ENCODE measurements around the gene SIGLEC1. TPM values are rescaled to one million over a fixed set of nuclear protein-coding genes. Genes with fewer than 3 reads are reported as not detected.

SIGLEC1 gene
- total RNA-seq, 2 donors from 2014 or later: 0.08 TPM; not detected in 1

DNA sequence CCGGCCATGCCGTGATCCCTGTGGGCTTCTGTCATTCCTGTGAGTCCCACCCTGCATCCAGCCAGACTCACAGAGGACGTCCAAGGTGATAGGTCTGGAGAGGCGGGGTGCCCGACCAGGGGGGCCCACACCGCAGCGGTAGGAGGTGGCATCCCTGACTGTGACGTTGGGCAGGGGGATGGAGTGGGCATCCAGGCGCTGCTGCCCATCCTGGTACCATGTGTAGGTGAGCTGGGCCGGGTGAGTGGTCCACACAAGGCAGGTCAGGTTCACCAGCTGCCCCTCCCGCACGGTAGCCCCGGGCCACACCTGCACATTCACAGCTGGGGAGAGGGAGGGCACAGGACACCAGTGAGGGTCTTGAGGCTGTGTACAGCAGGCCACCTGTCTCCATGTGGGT is 19.0 kb downstream of the SIGLEC1 start:
- DNase-seq (ENCODE audit: low spot score): no peak
- Mint-ChIP-seq H3K4me3 (no peak overlapping the region), H3K4me1 (ENCODE audit: low read depth in 2 of 2) (no peaks in the 10 kb centered on the region), H3K9me3 (no peaks in the 10 kb centered on the region), H3K36me3 (no peaks in the 10 kb centered on the region), H3K27ac (no peak overlapping the region), H3K27me3 (no peaks in the 10 kb centered on the region)
- no peak for ATAC-seq

- Mint-ChIP-seq H3K36me3 (no peaks in the 10 kb centered on the region), H3K4me1 (ENCODE audit: low read depth in 2 of 2) (peaks cover 0 to 3% of the 10 kb centered on the region in 2 donors), H3K9me3 (no peaks in the 10 kb centered on the region), H3K27ac (no peak overlapping the region), H3K4me3 (no peak overlapping the region), H3K27me3 (peaks cover 0 to under 1% of the 10 kb centered on the region in 2 donors)
- DNase-seq (ENCODE audit: low spot score): no peak
- ATAC-seq: no peak
Observed at GRCh38 chr20:3692706-3693294, 19.6 kb downstream of the SIGLEC1 start.

DNA sequence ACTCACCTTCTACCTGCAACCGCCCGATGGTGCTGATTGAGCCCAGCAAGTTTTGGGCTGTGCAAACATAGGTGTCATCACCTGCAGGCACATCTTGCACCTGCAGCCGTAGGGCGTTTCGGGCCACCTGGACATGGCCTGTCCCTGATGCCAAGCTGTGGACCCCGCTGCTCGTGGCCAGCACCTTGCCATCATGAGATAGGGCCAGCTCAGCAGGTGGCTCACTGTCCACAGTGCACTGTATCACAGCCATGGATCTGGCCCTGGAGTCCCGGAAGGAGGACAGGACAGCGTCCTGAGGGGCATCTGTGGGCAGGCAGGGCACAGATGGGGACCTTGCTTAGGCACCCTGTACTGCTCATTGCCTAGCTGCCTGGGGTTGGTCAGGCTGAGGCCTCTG is 20.5 kb downstream of the SIGLEC1 start:
- no peak overlapping the region for H3K4me3 Mint-ChIP-seq
- peaks cover 0 to 5% of the 10 kb centered on the region in 2 donors for H3K4me1 Mint-ChIP-seq (ENCODE audit: low read depth in 2 of 2)
- no peaks in the 10 kb centered on the region for H3K36me3 Mint-ChIP-seq
- no peaks in the 10 kb centered on the region for H3K9me3 Mint-ChIP-seq
- ATAC-seq (no peak), DNase-seq (ENCODE audit: low spot score) (no peak)
- no peak overlapping the region for H3K27ac Mint-ChIP-seq
- H3K27me3 Mint-ChIP-seq: peaks cover under 1 to 5% of the 10 kb centered on the region in 2 donors

- Mint-ChIP-seq H3K4me1 (ENCODE audit: low read depth in 2 of 2) (peaks cover 0 to 5% of the 10 kb centered on the region in 2 donors), H3K27me3 (peaks cover 5 to 7% of the 10 kb centered on the region in 2 donors), H3K27ac (no peak overlapping the region), H3K36me3 (no peaks in the 10 kb centered on the region), H3K4me3 (no peak overlapping the region), H3K9me3 (no peaks in the 10 kb centered on the region)
- ATAC-seq (no peak), DNase-seq (ENCODE audit: low spot score) (no peak)
Observed at GRCh38 chr20:3691306-3691705, 21.1 kb downstream of the SIGLEC1 start.

DNA sequence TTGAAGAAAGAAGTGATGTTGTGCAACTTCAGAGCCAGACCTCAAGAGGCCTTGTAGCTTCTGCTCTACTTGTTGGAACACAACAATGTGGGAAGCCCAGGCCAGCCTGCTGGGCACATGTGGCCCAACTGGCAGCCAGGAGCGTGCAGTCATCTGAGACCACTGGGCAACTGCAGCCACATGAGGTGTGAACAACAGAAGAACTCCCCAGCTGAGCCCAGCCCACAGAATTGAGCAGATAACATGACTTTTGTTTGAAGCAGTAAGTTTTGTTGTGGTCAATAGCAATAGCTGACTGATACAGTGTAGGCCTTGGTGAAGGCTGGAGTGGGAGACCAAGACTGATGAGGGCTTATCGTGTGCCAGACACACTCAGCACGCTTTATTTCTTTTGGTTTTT is 22.0 kb downstream of the SIGLEC1 start:
- no peak for DNase-seq (ENCODE audit: low spot score)
- Mint-ChIP-seq H3K4me3 (no peak overlapping the region), H3K4me1 (ENCODE audit: low read depth in 2 of 2) (peaks cover 0 to 5% of the 10 kb centered on the region in 2 donors), H3K9me3 (no peaks in the 10 kb centered on the region), H3K36me3 (no peaks in the 10 kb centered on the region), H3K27me3 (peaks cover 8 to 9% of the 10 kb centered on the region in 2 donors), H3K27ac (no peak overlapping the region)
- ATAC-seq: no peak

DNA sequence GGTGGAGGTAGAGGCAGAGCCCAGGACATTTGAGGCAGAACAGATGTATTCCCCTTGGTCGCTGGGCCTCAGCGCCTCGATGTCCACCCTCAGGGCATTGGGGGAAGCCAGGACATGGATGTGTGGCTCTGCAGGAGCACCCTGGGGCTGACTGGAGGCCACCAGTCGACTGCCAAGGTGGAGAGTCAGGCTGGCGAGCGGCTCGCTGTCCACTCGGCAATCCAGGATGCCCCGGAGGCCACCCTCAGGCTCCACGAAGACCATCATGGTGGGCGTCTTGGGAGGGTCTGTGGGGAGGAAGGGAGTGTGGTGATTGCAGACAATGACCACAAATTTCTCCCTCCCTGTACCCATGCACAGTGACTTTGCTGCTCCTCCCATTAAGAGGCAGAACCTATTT is 22.4 kb downstream of the SIGLEC1 start:
- no peak overlapping the region for H3K27ac Mint-ChIP-seq
- no peak for DNase-seq (ENCODE audit: low spot score)
- H3K4me3 Mint-ChIP-seq: no peak overlapping the region
- peaks cover 8 to 9% of the 10 kb centered on the region in 2 donors for H3K27me3 Mint-ChIP-seq
- H3K36me3 Mint-ChIP-seq: no peaks in the 10 kb centered on the region
- no peaks in the 10 kb centered on the region for H3K9me3 Mint-ChIP-seq
- peaks cover 0 to 5% of the 10 kb centered on the region in 2 donors for H3K4me1 Mint-ChIP-seq (ENCODE audit: low read depth in 2 of 2)
- ATAC-seq: no peak

- DNase-seq (ENCODE audit: low spot score): no peak
- Mint-ChIP-seq H3K27ac (no peak overlapping the region), H3K4me3 (no peak overlapping the region), H3K27me3 (peaks cover 18 to 24% of the 10 kb centered on the region in 2 donors), H3K4me1 (ENCODE audit: low read depth in 2 of 2) (peaks cover 0 to 5% of the 10 kb centered on the region in 2 donors), H3K9me3 (no peaks in the 10 kb centered on the region), H3K36me3 (no peaks in the 10 kb centered on the region)
- ATAC-seq: no peak
Observed at GRCh38 chr20:3687655-3688054, 24.7 kb downstream of the SIGLEC1 start.

- H3K27me3 Mint-ChIP-seq: peaks cover 18 to 24% of the 10 kb centered on the region in 2 donors
- H3K9me3 Mint-ChIP-seq: no peaks in the 10 kb centered on the region
- no peaks in the 10 kb centered on the region for H3K36me3 Mint-ChIP-seq
- peaks cover 0 to 5% of the 10 kb centered on the region in 2 donors for H3K4me1 Mint-ChIP-seq (ENCODE audit: low read depth in 2 of 2)
- H3K4me3 Mint-ChIP-seq: no peak overlapping the region
- ATAC-seq: no peak
- H3K27ac Mint-ChIP-seq: no peak overlapping the region
- no peak for DNase-seq (ENCODE audit: low spot score)
Observed at GRCh38 chr20:3686867-3687321, 25.5 kb downstream of the SIGLEC1 start.

- H3K4me3 Mint-ChIP-seq: no peak overlapping the region
- H3K27me3 Mint-ChIP-seq: peaks cover 19 to 26% of the 10 kb centered on the region in 2 donors
- H3K27ac Mint-ChIP-seq: no peak overlapping the region
- H3K9me3 Mint-ChIP-seq: no peaks in the 10 kb centered on the region
- DNase-seq (ENCODE audit: low spot score): no peak
- H3K4me1 Mint-ChIP-seq (ENCODE audit: low read depth in 2 of 2): peaks cover 0 to 5% of the 10 kb centered on the region in 2 donors
- ATAC-seq: no peak
- H3K36me3 Mint-ChIP-seq: no peaks in the 10 kb centered on the region
Observed at GRCh38 chr20:3686421-3686820, 26.0 kb downstream of the SIGLEC1 start.

DNA sequence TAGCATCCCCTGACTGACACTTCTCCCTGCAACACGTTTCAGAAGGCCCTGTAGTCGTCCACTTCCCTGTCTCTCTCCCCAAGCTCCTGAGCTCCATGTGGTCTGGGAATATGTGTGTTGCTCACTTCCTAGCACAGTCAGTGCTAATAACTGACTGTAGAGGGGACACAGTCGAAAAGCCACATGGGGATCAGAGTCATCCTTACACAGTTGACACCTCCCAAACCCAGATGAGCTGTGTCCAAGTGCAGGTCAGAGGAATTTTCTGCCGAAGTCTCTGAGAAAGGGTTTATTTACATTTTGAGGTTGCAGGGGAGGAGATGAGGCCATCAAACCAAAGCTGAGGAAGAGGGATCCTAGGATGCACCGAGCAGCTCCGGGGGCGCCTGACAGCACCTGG is 27.1 kb downstream of the SIGLEC1 start:
- no peaks in the 10 kb centered on the region for H3K9me3 Mint-ChIP-seq
- H3K27ac Mint-ChIP-seq: no peak overlapping the region
- no peaks in the 10 kb centered on the region for H3K36me3 Mint-ChIP-seq
- ATAC-seq: no peak
- peaks cover 24 to 31% of the 10 kb centered on the region in 2 donors for H3K27me3 Mint-ChIP-seq
- no peak for DNase-seq (ENCODE audit: low spot score)
- H3K4me3 Mint-ChIP-seq: no peak overlapping the region
- H3K4me1 Mint-ChIP-seq (ENCODE audit: low read depth in 2 of 2): peaks cover 0 to 7% of the 10 kb centered on the region in 2 donors

DNA sequence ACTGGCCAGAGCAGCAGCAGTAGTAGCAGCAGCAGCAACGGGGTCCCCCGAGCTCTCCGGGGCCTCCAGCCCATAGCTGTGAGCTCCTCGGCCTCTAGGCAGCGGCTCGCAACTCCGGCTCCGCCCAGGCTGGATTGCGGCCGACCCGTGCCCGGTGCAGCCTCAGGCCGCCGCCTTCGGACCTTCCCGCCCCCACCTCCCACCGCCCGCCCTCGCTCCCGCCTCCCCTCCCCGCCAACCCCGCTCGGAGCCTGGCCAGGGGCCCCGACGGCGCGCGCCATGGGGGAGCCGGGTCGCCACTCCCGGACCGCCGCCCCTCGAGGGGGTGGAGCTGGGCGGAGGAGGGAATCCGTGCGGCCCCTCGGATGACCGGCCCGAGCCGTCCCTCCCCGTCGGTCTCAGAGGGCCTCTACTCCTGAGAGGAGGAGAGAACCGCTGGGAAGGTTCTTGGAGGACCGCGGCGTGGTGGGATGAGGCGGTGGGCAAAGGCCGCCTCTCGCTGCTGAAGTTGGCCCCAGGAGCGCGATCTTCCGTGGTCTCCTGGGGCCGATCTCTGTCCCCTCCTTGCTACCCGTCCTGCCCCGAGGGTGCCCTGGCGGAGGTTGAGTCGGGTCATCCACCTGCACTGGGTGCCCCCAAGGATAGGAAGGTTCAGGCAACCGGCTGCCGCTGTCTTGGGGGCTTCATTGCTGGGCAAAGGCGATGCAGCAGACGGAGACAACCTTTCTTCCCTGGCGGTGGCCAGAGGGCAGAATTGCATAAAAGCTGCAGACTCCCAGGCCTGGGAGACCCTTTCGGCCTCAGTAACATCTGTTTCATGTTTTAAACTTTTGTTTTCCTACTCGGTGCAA is 30.2 kb downstream of the SIGLEC1 start, which contains the start of gene ADAM33:
Gene ADAM33, minus strand, starts transcription at position 80 of the 851 bp plus-strand sequence. Its CDS starts 6 bp downstream, at position 74.
- Mint-ChIP-seq H3K4me3 (no peak within 1 kb of the TSS), H3K9me3 (no peaks in the 10 kb centered on the region), H3K4me1 (ENCODE audit: low read depth in 2 of 2) (peaks cover 0 to 2% of the 10 kb centered on the region in 2 donors), H3K36me3 (no peaks in the 10 kb centered on the region), H3K27ac (no peak within 1 kb of the TSS), H3K27me3 (peaks cover 33 to 48% of the 10 kb centered on the region in 2 donors)
- no peak for DNase-seq (ENCODE audit: low spot score)
- no peak for ATAC-seq

DNA sequence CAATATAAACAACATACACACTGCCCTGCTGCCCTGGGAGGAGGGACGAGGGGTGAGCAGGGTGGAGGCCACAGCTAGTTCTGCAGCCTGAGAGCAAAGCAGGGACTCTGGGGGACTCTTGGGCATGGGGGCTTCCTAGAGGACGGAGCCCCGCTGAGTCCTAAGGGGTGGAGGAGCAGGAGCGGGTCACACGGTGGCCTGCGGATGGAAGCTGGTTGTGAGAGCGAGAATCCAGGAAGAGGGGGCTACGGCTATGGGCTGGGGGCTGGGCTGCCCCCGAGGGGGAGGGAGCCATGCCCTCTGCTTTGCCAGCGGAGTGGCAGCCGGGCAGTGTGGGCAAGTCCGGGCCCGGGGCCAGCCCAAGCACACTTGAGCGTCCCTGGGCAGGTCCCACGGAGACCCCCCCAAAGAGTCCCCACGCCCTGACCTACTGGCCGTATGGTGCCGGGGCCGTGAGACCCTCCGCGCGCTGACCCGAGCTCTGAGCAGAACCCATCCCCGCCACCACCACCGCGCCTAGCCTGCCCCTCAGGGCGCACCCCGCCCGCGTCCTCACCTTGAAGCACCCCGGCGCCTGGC is 31.0 kb downstream of the SIGLEC1 start:
- no peak for ATAC-seq
- Mint-ChIP-seq H3K9me3 (no peaks in the 10 kb centered on the region), H3K4me3 (no peak overlapping the region)

DNA sequence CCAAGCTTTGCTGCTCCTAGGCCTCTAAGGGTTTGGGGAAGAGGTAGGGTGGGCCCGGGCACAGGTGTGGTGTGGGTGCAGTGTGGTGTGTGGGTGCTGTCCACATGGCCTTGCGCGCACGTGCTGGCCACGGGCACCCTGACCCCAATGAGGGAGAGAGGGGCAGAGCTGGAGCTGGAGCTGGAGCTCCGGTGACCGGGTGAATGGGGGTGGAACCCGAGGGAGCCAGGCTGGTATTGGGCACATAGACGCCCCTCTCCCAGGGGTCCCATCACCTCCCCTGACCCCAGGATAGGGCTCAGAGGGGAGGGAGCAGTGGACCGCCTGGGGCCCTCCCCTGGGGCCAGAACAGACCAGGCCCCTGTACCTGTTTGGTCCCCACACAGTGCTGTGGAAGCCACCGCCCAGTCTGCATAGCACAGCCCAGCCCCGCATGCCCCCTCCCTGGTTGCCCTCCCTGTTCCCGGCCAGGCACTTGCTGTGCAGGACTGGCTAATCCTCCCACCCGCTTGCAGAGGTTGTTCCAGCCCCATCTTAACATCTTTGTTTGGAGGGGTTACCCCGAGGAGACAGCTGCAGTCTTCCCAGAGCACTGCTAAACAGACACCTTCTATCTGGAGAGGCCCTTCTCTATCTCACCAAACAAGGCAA is 31.6 kb downstream of the SIGLEC1 start:
- ATAC-seq: no peak
- peaks cover 0 to 6% of the 10 kb centered on the region in 2 donors for H3K4me1 Mint-ChIP-seq (ENCODE audit: low read depth in 2 of 2)

More for the DNA sequence above, 31.0 kb downstream of the SIGLEC1 start:
- Mint-ChIP-seq H3K36me3 (no peaks in the 10 kb centered on the region), H3K27me3 (peaks cover 34 to 46% of the 10 kb centered on the region in 2 donors), H3K4me1 (ENCODE audit: low read depth in 2 of 2) (peaks cover 0 to 6% of the 10 kb centered on the region in 2 donors), H3K27ac (no peak overlapping the region)
- DNase-seq (ENCODE audit: low spot score): no peak

More for the DNA sequence above, 31.6 kb downstream of the SIGLEC1 start:
- H3K4me3 Mint-ChIP-seq: no peak overlapping the region
- no peak for DNase-seq (ENCODE audit: low spot score)
- H3K27me3 Mint-ChIP-seq: peaks cover 32 to 46% of the 10 kb centered on the region in 2 donors
- H3K27ac Mint-ChIP-seq: no peak overlapping the region
- H3K36me3 Mint-ChIP-seq: no peaks in the 10 kb centered on the region
- no peaks in the 10 kb centered on the region for H3K9me3 Mint-ChIP-seq
